ENCODE results near the gene AMDHD2.
"Not testable (repeated sequence)": the region's sequence is repeated elsewhere in the genome, so short reads cannot be mapped to it uniquely, and the experiment has no call there.

Gene AMDHD2

GRCh38 chr16:2560131-2560797 is 40.1 kb downstream of the AMDHD2 start:
- H3K27ac ChIP-seq; H3K4me3 ChIP-seq (ENCODE audit: low read depth, low read length); H3K36me3 ChIP-seq (replicated peaks); H3K27me3 ChIP-seq (replicated peaks); DNase-seq; in situ Hi-C loops (cut with HindIII; ENCODE audit: low pct_ligation_motif_present, low sequenced_read_pairs): not testable (repeated sequence)

GRCh38 chr16:2560798-2561133 is 40.6 kb downstream of the AMDHD2 start:
- peak; percentile 37 for DNase-seq
- in situ Hi-C loops (cut with HindIII; ENCODE audit: low pct_ligation_motif_present, low sequenced_read_pairs); H3K27me3 ChIP-seq (replicated peaks); H3K27ac ChIP-seq; H3K4me3 ChIP-seq (ENCODE audit: low read depth, low read length); H3K36me3 ChIP-seq (replicated peaks): not testable (repeated sequence)
- TF ChIP-seq CTCF (IDR thresholded peaks at IDR 0.05; ENCODE audit: low read depth, low read length, missing control alignments) = peak; percentile 39

- H3K27ac ChIP-seq; H3K4me3 ChIP-seq (ENCODE audit: low read depth, low read length); H3K36me3 ChIP-seq (replicated peaks); DNase-seq; H3K27me3 ChIP-seq (replicated peaks); in situ Hi-C loops (cut with HindIII; ENCODE audit: low pct_ligation_motif_present, low sequenced_read_pairs): not testable (repeated sequence)
These were observed 47.3 kb downstream of the AMDHD2 start for GRCh38 chr16:2567506-2567905.

- in situ Hi-C loops (cut with HindIII; ENCODE audit: low pct_ligation_motif_present, low sequenced_read_pairs); H3K4me3 ChIP-seq (ENCODE audit: low read depth, low read length); H3K36me3 ChIP-seq (replicated peaks); H3K27me3 ChIP-seq (replicated peaks); DNase-seq; H3K27ac ChIP-seq: not testable (repeated sequence)
These were observed 48.4 kb downstream of the AMDHD2 start for GRCh38 chr16:2568573-2568972.

- H3K4me3 ChIP-seq (ENCODE audit: low read depth, low read length); DNase-seq; H3K36me3 ChIP-seq (replicated peaks); in situ Hi-C loops (cut with HindIII; ENCODE audit: low pct_ligation_motif_present, low sequenced_read_pairs); H3K27ac ChIP-seq; H3K27me3 ChIP-seq (replicated peaks): not testable (repeated sequence)
These were observed 52.5 kb downstream of the AMDHD2 start for GRCh38 chr16:2572704-2573103.

- H3K36me3 ChIP-seq (replicated peaks); H3K27me3 ChIP-seq (replicated peaks); H3K27ac ChIP-seq; DNase-seq; H3K4me3 ChIP-seq (ENCODE audit: low read depth, low read length); in situ Hi-C loops (cut with HindIII; ENCODE audit: low pct_ligation_motif_present, low sequenced_read_pairs): not testable (repeated sequence)
These were observed 55.7 kb downstream of the AMDHD2 start for GRCh38 chr16:2575839-2576238.

- in situ Hi-C loops (cut with HindIII; ENCODE audit: low pct_ligation_motif_present, low sequenced_read_pairs); H3K27ac ChIP-seq; DNase-seq; H3K27me3 ChIP-seq (replicated peaks); H3K4me3 ChIP-seq (ENCODE audit: low read depth, low read length); H3K36me3 ChIP-seq (replicated peaks): not testable (repeated sequence)
These were observed 56.9 kb downstream of the AMDHD2 start for GRCh38 chr16:2577044-2577443.

- H3K36me3 ChIP-seq (replicated peaks); H3K4me3 ChIP-seq (ENCODE audit: low read depth, low read length); in situ Hi-C loops (cut with HindIII; ENCODE audit: low pct_ligation_motif_present, low sequenced_read_pairs); H3K27ac ChIP-seq; DNase-seq; H3K27me3 ChIP-seq (replicated peaks): not testable (repeated sequence)
These were observed 58.7 kb downstream of the AMDHD2 start for GRCh38 chr16:2578905-2579304.

GRCh38 chr16:2580143-2580542 is 60.0 kb downstream of the AMDHD2 start:
- in situ Hi-C loops (cut with HindIII; ENCODE audit: low pct_ligation_motif_present, low sequenced_read_pairs); DNase-seq; H3K27me3 ChIP-seq (replicated peaks); H3K27ac ChIP-seq; H3K4me3 ChIP-seq (ENCODE audit: low read depth, low read length); H3K36me3 ChIP-seq (replicated peaks): not testable (repeated sequence)
- peak; percentile 9 for TF ChIP-seq CTCF (IDR thresholded peaks at IDR 0.05; ENCODE audit: low read depth, low read length, missing control alignments)

GRCh38 chr16:2580818-2581217 is 60.6 kb downstream of the AMDHD2 start:
- DNase-seq; H3K36me3 ChIP-seq (replicated peaks); in situ Hi-C loops (cut with HindIII; ENCODE audit: low pct_ligation_motif_present, low sequenced_read_pairs); H3K4me3 ChIP-seq (ENCODE audit: low read depth, low read length); H3K27ac ChIP-seq; H3K27me3 ChIP-seq (replicated peaks): not testable (repeated sequence)

Measured in brain microvascular endothelial cell (primary cell).